ENCODE results near the gene PRRC2B.

The PRRC2B gene

GRCh38 chr9:131432597-131433301 lies 38.9 kb downstream of the PRRC2B start:
- peak; percentile 24 for TF ChIP-seq CTCF (IDR thresholded peaks at IDR 0.05; ENCODE audit: low read depth, low read length, missing control alignments)
- H3K27ac ChIP-seq, result peak overlapping the region; percentile 35
- no peaks in the 10 kb centered on the region for H3K27me3 ChIP-seq (replicated peaks)
- DNase-seq, result peak; percentile 82
- in situ Hi-C loops (cut with HindIII; ENCODE audit: low pct_ligation_motif_present, low sequenced_read_pairs), result no loop called here
- H3K36me3 ChIP-seq (replicated peaks), result peaks cover 27% of the 10 kb centered on the region
- H3K4me3 ChIP-seq (ENCODE audit: low read depth, low read length), result no peak overlapping the region

GRCh38 chr9:131433302-131433854 lies 39.5 kb downstream of the PRRC2B start:
- H3K36me3 ChIP-seq (replicated peaks), result peaks cover 33% of the 10 kb centered on the region
- no peak overlapping the region for H3K4me3 ChIP-seq (ENCODE audit: low read depth, low read length)
- in situ Hi-C loops (cut with HindIII; ENCODE audit: low pct_ligation_motif_present, low sequenced_read_pairs), result no loop called here
- no peaks in the 10 kb centered on the region for H3K27me3 ChIP-seq (replicated peaks)
- DNase-seq, result no peak
- H3K27ac ChIP-seq, result peak overlapping the region; percentile 35
- TF ChIP-seq CTCF (IDR thresholded peaks at IDR 0.05; ENCODE audit: low read depth, low read length, missing control alignments), result peak; percentile 16

- H3K27me3 ChIP-seq (replicated peaks), result no peaks in the 10 kb centered on the region
- TF ChIP-seq CTCF (IDR thresholded peaks at IDR 0.05; ENCODE audit: low read depth, low read length, missing control alignments), result no peak
- H3K4me3 ChIP-seq (ENCODE audit: low read depth, low read length), result no peak overlapping the region
- no peak for DNase-seq
- in situ Hi-C loops (cut with HindIII; ENCODE audit: low pct_ligation_motif_present, low sequenced_read_pairs), result no loop called here
- H3K27ac ChIP-seq, result no peak overlapping the region
- peaks cover 46% of the 10 kb centered on the region for H3K36me3 ChIP-seq (replicated peaks)
These were observed 40.8 kb downstream of the PRRC2B start for GRCh38 chr9:131434673-131435072.

GRCh38 chr9:131436376-131436775 lies 42.5 kb downstream of the PRRC2B start:
- TF ChIP-seq CTCF (IDR thresholded peaks at IDR 0.05; ENCODE audit: low read depth, low read length, missing control alignments), result no peak
- peaks cover 57% of the 10 kb centered on the region for H3K36me3 ChIP-seq (replicated peaks)
- DNase-seq, result peak; percentile 34
- H3K4me3 ChIP-seq (ENCODE audit: low read depth, low read length), result no peak overlapping the region
- peak overlapping the region; percentile 54 for H3K27ac ChIP-seq
- in situ Hi-C loops (cut with HindIII; ENCODE audit: low pct_ligation_motif_present, low sequenced_read_pairs), result no loop called here
- no peaks in the 10 kb centered on the region for H3K27me3 ChIP-seq (replicated peaks)

- Histone ChIP-seq H3K27ac (peak overlapping the region; percentile 54), H3K27me3 (replicated peaks) (no peaks in the 10 kb centered on the region), H3K4me3 (ENCODE audit: low read depth, low read length) (no peak overlapping the region), H3K36me3 (replicated peaks) (peaks cover 60% of the 10 kb centered on the region)
- in situ Hi-C loops (cut with HindIII; ENCODE audit: low pct_ligation_motif_present, low sequenced_read_pairs), result no loop called here
- no peak for DNase-seq
- TF ChIP-seq CTCF (IDR thresholded peaks at IDR 0.05; ENCODE audit: low read depth, low read length, missing control alignments), result no peak
These were observed 43.0 kb downstream of the PRRC2B start for GRCh38 chr9:131436865-131437271.

All from brain microvascular endothelial cell (primary cell).